ENCODE results near the gene RUNX2.

Gene RUNX2

DNA sequence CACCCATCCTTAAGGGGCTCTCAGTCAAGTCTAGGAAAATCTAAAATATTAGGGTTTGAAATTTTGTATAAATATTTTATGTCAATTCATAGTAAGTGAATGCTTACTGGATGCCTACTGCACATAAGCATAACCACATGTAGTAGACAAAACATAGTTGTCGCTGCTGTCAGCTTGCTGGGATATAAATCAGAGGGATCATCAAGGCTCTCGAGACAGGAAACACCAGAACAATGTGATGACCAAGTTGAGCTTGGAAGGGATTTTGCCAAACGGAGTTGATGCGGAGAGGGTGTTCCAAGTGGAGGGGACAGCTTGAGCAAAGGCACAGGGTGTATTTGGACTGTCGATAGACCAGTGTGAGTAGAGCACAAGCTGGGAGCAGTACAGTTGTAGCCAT is 155.4 kb downstream of the RUNX2 start:
- DNase-seq (ENCODE audit: low read depth), result no peak

- DNase-seq (ENCODE audit: low read depth), result no peak
Observed at GRCh38 chr6:45486736-45487135, 158.6 kb downstream of the RUNX2 start.

- DNase-seq (ENCODE audit: low read depth), result no peak
Observed at GRCh38 chr6:45487645-45488044, 159.5 kb downstream of the RUNX2 start.

- no peak for DNase-seq (ENCODE audit: low read depth)
Observed at GRCh38 chr6:45488269-45488668, 160.1 kb downstream of the RUNX2 start.

GRCh38 chr6:45488889-45489288 is 160.8 kb downstream of the RUNX2 start:
- no peak for DNase-seq (ENCODE audit: low read depth)

DNA sequence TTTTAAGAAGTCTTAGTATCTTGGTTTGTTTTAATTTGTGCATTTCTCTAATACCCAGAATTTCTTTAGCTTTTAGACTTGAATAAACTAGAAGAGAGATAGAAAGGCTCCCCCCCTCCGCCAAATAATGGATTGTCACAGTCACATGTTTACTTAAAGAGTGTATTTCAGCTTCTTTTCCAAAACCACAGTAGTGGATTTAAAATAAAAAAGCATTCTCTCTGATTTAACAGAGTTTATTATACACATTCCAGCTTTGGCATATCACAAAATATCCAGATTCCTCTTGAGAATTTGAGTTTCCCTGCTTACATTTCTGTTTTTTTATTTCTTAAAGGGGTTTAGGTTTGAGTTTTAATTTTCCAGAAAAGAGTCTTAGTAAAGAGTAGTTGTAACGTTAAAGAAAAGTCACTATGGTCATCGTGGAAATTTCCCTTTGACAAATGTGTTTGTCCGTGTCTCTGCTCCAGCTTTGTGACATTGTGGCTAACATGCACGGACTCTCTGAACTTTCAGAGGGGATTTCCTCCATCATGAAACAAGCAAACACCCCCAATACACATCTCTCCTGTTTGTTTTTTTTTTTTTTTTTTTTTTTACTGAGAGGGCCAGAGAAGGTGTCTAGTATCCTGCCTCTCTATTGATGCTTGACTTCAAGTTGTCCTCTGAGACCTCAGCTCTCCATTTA is 163.1 kb downstream of the RUNX2 start:
- DNase-seq (ENCODE audit: low read depth), result no peak

- no peak for DNase-seq (ENCODE audit: low read depth)
Observed at GRCh38 chr6:45491874-45492273, 163.7 kb downstream of the RUNX2 start.

DNA sequence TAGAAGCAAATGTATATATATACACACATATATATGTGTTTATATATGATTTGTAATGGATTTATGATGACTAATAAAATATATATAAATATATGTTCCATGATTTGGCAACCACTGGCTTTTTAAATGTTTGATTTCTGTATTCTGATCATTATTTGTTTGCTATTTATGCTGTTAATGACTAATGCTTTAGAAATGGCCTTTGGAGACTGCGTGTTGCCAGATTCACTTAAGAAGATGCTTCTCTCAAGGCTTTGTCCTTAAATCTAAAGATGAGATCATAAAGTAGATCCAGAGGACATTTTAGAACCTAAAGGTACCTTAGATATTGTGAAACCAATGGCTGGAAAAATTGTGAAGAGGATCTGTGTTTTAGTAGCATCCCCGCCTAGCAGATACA is 165.6 kb downstream of the RUNX2 start:
- DNase-seq (ENCODE audit: low read depth), result no peak

GRCh38 chr6:45494416-45495135 is 166.4 kb downstream of the RUNX2 start:
- DNase-seq (ENCODE audit: low read depth), result no peak

DNA sequence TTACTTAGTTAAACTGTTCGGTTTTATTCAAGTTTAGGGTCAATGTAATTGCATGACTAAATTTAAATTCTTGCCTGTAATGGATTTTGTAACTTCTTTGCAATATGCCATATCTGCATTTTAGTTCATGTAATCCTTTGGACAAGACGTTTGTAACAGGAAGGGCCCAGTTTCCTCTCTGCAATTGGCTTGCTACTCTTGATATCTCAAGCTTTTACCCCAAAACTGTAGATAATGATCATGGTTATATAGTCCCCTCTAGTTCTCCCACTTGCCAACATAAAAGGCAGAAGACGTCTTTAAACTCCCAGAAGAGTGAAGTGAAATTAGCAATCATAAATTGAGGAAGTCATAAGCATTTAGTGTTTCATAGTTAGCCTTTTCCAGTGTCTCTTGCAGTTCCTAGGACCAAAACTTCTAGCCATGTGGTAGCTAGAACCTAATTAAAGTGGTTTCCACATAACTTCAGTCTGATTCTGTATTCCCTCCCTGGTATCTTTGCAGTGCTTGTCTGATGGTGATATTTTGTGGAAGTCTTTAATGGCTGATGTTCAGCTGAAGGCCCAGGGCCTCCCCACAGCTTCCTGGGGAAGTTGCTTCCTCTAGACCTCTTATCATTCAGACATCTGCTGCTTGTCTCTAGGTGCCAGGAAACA is 167.4 kb downstream of the RUNX2 start:
- DNase-seq (ENCODE audit: low read depth), result no peak

DNA sequence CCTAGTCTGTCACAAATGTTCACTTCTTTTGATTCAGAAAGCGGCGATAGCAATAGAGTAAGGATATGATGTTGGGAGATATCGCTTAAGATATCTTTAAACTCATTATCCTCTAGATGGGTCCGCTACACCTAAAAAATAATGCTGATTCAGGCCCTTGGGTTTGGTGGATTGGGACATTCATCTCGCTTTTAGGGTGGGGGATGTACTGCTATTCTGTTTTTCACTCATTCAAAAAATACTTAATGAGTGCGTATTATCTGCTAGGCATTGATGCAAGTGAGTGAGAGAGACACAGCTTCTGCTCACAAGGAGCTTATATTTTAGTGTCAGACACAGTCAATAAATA is 167.9 kb downstream of the RUNX2 start:
- DNase-seq (ENCODE audit: low read depth), result no peak

DNA sequence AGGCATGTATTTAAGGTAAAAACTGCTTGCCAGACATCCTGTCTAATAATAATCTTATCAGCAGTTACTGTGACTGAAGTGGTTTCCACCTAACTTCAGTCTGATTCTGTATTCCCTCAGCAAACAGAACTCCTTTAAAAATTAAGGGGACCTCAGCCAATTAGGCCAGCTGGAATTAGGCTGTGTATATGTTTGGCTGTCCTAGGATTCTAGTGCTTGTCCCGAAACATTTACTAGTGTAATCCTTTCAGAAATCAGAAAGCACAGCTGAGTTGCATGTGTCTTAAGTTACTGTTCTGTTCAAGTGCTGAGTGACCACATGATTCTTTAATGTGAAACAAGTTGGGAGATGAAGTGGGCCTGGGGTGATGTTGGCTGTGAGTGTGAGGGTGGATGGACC is 170.5 kb downstream of the RUNX2 start:
- no peak for DNase-seq (ENCODE audit: low read depth)

- no peak for DNase-seq (ENCODE audit: low read depth)
Observed at GRCh38 chr6:45500924-45501816, 173.0 kb downstream of the RUNX2 start.

GRCh38 chr6:45502456-45502855 is 174.3 kb downstream of the RUNX2 start:
- DNase-seq (ENCODE audit: low read depth), result no peak

DNA sequence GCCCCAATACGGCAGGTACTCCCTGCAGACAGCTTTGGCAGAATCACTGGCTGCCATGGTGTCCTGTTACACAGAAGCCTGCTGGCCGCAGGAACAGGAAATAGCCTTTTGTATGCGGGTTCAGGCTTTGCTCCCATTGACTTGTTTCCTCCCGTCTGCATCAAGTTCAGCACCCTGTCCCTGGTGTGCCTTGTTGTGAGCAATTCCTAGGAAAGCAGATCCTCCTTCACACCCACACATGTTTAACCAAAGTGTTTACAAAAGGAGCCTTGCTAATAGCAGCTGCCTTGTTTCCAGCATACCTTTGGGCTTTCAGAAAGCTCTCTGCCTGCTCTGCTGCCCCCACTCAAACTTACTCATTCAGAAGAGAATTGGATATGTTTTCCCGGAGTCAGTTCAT is 176.8 kb downstream of the RUNX2 start:
- no peak for DNase-seq (ENCODE audit: low read depth)

DNA sequence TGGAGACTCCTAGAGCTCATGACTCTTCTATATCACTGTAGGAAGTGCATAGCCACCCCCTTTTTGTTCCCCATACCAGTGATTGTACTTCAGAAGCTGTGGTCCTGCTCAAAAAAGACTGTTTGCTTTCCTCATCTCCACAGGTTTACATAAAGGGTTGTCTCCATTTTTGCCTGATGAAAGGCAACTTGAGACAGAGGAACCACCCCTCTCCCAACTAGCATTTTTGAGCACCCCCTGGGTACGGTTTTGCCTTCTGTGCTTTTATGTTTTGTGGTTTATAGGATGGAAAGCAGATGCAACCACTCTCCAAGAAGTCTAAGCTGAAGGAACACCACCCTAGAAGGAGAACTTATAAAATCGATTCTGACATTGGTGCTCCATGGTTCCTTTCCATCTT is 177.3 kb downstream of the RUNX2 start:
- DNase-seq (ENCODE audit: low read depth), result no peak

GRCh38 chr6:45507186-45507585 is 179.1 kb downstream of the RUNX2 start:
- DNase-seq (ENCODE audit: low read depth), result no peak

DNA sequence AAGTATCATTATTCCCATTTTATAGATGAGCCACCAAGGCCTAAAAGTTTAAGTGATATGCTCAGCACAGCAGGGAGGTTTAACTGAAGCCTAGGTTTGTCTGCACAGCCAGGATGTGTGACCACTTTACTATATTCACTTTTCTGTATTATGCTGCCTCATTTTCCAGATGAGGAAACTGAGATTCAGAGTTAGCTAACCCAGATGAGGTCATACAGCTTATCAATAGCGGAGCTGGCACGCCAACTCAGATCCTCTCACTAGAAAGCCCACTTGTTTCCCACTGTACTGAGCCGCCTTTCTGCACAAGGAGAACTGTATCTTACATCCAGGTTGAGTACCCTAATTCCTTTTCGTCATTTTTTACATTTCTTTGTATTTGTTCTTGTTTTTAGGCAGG is 181.3 kb downstream of the RUNX2 start:
- DNase-seq (ENCODE audit: low read depth), result no peak

DNA sequence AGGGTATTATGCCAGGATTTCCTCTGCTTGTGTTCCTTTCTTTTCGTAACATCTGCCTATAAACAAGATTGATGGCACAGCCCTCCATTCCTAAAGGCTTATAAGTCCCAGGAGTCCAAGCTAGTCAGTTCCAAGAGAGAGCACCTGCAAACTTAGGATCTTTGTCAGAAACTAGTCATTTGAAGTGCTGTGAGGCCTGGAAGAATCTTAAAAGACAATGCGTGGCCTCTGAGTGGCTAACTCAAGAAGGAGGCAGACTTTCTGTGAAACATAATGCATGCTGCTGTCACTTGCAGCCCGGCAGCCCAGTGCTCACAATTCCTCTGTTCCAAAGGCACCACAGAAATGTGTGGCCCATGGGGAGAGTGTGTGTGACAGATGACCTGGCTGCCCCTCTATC is 184.6 kb downstream of the RUNX2 start:
- no peak for DNase-seq (ENCODE audit: low read depth)

GRCh38 chr6:45513213-45513618 is 185.1 kb downstream of the RUNX2 start:
- no peak for DNase-seq (ENCODE audit: low read depth)

GRCh38 chr6:45513843-45514242 is 185.7 kb downstream of the RUNX2 start:
- no peak for DNase-seq (ENCODE audit: low read depth)

DNA sequence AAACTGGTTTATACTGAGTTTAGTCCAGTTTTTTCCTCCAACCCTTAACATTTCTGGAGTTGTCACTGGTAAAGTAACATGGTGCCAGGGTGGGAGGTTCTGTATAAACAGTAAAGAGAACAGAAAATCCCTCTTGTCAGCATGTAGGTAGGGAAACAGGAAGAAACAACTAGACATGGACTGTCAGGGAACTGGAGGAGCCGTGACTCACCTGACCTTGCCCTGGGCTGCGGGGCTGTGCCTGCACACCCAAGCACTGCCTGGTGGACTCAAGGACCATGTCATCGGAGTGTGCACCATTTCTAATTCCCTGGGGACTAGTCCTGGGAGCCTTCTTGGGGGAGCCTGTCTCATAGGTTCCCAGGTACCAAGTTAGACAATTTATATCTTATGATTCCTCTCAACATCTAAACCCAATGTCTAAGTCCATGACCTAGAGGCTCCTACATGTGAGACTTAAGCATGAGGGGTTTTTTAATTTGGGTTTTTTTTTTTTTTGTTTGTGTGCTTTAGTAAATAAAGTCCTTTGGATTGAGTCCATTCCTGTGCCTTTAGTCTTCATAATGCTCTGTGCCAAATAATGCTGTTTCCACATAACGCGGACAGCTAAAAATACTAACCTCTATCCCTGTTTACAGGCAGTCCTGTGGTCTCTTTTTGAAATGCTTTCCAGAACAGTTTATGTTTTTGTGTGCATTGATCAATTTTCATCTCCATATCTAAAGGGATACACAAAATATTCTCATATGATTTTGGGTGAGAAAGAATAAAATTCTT is 186.5 kb downstream of the RUNX2 start:
- DNase-seq (ENCODE audit: low read depth), result no peak

All from stimulated activated CD8-positive, alpha-beta memory T cell treated with anti-CD3 and anti-CD28 coated beads, Interleukin-12 subunit alpha, Interleukin-12 subunit beta, amount 100 ng/mL, for 4 hours (primary cell).